ENCODE data around the gene ALOXE3.
A peak's percentile ranks its signal among the peaks of the same experiment; 100 is the strongest.

The ALOXE3 gene

GRCh38 chr17:8151120-8151640 lies 32.9 kb upstream of the ALOXE3 start:
- peak; percentile 98 for TF ChIP-seq SIN3A (IDR thresholded peaks at IDR 0.05; ENCODE audit: borderline replicate concordance, insufficient read depth, low read length)
- TF ChIP-seq FOXP2 (optimal IDR thresholded peaks at IDR 0.05; ENCODE audit: borderline replicate concordance, extremely low read depth, extremely low read length, insufficient read depth), result no peak
- TF ChIP-seq, protein P1, sequence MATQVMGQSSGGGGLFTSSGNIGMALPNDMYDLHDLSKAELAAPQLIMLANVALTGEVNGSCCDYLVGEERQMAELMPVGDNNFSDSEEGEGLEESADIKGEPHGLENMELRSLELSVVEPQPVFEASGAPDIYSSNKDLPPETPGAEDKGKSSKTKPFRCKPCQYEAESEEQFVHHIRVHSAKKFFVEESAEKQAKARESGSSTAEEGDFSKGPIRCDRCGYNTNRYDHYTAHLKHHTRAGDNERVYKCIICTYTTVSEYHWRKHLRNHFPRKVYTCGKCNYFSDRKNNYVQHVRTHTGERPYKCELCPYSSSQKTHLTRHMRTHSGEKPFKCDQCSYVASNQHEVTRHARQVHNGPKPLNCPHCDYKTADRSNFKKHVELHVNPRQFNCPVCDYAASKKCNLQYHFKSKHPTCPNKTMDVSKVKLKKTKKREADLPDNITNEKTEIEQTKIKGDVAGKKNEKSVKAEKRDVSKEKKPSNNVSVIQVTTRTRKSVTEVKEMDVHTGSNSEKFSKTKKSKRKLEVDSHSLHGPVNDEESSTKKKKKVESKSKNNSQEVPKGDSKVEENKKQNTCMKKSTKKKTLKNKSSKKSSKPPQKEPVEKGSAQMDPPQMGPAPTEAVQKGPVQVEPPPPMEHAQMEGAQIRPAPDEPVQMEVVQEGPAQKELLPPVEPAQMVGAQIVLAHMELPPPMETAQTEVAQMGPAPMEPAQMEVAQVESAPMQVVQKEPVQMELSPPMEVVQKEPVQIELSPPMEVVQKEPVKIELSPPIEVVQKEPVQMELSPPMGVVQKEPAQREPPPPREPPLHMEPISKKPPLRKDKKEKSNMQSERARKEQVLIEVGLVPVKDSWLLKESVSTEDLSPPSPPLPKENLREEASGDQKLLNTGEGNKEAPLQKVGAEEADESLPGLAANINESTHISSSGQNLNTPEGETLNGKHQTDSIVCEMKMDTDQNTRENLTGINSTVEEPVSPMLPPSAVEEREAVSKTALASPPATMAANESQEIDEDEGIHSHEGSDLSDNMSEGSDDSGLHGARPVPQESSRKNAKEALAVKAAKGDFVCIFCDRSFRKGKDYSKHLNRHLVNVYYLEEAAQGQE (IDR thresholded peaks at IDR 0.05; ENCODE audit: insufficient read depth in 1 of 2, low read depth in 2 of 2, low read length in 2 of 2), result peak in 1 of 2 experiments; percentile 38; a peak in 1 of 4 replicates

DNA sequence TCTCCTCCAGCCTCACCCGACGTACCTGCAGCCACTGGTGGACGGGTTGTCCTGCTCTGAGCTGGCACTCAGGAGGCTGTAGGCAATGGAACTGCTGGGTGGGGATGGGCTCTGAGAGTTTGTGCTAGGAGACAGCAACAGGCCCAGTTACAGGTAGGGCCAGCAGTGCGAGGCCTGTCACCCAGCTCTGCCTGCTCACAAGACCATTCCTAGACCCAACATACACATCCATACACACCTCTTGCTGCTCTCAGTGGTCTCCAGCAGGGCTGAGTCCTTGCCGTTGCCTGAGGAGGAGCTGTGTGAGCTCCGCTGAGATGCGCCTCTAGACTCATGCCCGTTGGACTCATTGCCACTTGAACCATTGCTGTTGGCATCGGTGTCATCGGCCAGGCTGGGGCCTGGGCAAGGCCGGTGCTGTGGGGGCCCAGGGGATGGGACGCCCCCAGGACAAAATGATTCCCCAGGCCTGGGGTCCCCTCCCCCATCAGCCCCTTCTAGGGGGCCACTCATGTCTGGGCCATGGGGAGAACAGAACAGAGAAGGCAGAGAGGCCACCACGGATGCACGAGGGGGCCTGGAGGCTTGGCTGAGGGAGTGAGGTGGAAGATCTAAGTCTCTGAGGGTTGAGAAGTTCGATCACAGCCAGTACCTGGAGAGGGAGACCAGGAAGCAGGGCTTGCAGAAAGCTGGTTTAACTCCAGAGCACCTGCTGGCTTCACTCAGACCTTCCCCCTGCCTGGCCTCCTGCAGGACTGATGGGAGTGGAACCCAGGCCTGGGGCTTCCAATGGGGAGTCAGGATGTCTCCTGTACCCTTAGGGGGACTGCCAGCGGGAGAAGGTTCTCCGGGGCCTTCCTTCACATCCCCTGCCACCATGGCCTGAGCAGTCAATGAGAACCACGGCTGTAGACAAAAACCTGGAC lies 32.1 kb upstream of the ALOXE3 start:
- 0 out of 2 replicates have a peak, but pooled peaks have one; percentile 17 for TF ChIP-seq POLR2AphosphoS5 (IDR thresholded peaks at IDR 0.05; ENCODE audit: low read depth, low read length)
- no peak for TF ChIP-seq SIN3A (IDR thresholded peaks at IDR 0.05; ENCODE audit: borderline replicate concordance, insufficient read depth, low read length)

DNA sequence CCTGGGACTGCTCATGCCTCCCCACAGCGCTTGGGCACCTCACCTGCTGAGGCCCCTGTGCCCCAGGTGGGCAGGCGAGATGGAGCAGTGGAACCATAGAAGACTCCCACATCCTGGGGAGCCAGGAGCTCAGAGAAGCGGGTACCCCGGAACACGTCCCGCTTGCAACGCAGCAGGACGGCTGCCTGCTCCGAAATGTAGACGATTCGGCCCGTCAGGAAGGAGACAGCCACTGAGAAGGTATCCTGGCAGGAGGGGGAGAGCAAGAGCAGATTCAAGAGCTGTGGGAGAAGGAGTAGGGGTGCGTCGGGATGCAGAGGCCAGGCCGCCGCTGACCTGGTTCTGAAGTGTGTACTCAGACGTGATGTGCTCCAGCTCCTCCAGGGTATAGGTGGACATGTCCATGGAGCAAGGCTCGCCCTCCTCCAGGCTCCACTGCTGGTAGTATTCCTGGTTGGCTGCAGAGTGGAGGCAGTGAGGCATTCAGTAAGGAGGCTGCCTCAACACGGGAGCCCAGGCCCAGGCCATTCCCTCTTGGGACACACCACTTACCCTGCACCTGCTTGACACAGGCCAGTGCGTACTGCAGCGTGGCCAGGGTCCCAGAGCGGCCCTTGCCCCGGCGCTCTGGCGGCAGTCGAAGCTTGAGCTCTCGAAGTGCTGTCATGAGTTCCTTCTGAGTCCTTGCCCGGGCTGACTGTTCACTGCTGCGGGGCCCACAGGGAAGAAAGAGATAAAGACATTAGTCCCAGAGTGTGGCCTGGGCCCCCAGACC lies 31.3 kb upstream of the ALOXE3 start:
- no peak for TF ChIP-seq FOXP2 (optimal IDR thresholded peaks at IDR 0.05; ENCODE audit: borderline replicate concordance, extremely low read depth, extremely low read length, insufficient read depth)
- no peak for TF ChIP-seq POLR2AphosphoS5 (IDR thresholded peaks at IDR 0.05; ENCODE audit: low read depth, low read length)
- TF ChIP-seq TAF1 (IDR thresholded peaks at IDR 0.05; ENCODE audit: borderline replicate concordance, insufficient read depth, low read length), result no peak
- no peak for TF ChIP-seq SIN3A (IDR thresholded peaks at IDR 0.05; ENCODE audit: borderline replicate concordance, insufficient read depth, low read length)
- TF ChIP-seq, protein P1 (IDR thresholded peaks at IDR 0.05; ENCODE audit: insufficient read depth in 1 of 2, low read depth in 2 of 2, low read length in 2 of 2), result no peak

DNA sequence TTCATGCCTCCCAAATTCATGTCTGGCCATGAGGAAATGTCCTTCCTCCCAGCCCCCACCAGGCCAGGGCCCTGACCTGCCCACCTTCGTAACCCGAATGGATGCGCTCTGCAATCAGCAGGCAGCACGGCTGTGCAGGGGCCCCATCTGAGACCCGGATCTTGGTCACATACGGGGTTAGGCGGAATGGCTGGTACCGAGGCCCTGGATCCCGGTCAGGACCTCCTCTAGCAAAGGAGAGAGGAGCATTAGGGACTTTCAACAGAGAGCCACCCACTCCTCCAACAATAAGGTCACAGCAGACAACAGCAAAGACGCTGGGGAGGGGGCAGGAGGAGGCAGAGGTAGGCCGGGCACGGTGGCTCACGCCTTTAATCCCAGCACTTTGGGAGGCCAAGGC lies 30.2 kb upstream of the ALOXE3 start:
- TF ChIP-seq, protein P1 (IDR thresholded peaks at IDR 0.05; ENCODE audit: insufficient read depth in 1 of 2, low read depth in 2 of 2, low read length in 2 of 2), result no peak
- TF ChIP-seq TAF1 (IDR thresholded peaks at IDR 0.05; ENCODE audit: borderline replicate concordance, insufficient read depth, low read length) (no peak), FOXP2 (optimal IDR thresholded peaks at IDR 0.05; ENCODE audit: borderline replicate concordance, extremely low read depth, extremely low read length, insufficient read depth) (no peak), POLR2AphosphoS5 (IDR thresholded peaks at IDR 0.05; ENCODE audit: low read depth, low read length) (no peak), SIN3A (IDR thresholded peaks at IDR 0.05; ENCODE audit: borderline replicate concordance, insufficient read depth, low read length) (no peak)

- no peak for TF ChIP-seq POLR2AphosphoS5 (IDR thresholded peaks at IDR 0.05; ENCODE audit: low read depth, low read length)
- no peak for TF ChIP-seq FOXP2 (optimal IDR thresholded peaks at IDR 0.05; ENCODE audit: borderline replicate concordance, extremely low read depth, extremely low read length, insufficient read depth)
- no peak for TF ChIP-seq TAF1 (IDR thresholded peaks at IDR 0.05; ENCODE audit: borderline replicate concordance, insufficient read depth, low read length)
- no peak for TF ChIP-seq SIN3A (IDR thresholded peaks at IDR 0.05; ENCODE audit: borderline replicate concordance, insufficient read depth, low read length)
- TF ChIP-seq, protein P1 (IDR thresholded peaks at IDR 0.05; ENCODE audit: insufficient read depth in 1 of 2, low read depth in 2 of 2, low read length in 2 of 2), result no peak
Measured at GRCh38 chr17:8147805-8148404, 29.6 kb upstream of the ALOXE3 start.

Data from PFSK-1 (cell line).